Suprapubic skin (tissue), 3 donors: Measurements from ENCODE around the gene DES.

Experiments
- CTCF ChIP-seq, 2 donors: fragments of 200-600 bp in 1 of 2; fragments of 450-650 bp in 1 of 2; sonication (generic) in 1 of 2; IDR thresholded peaks; one replicate each; pipeline ENCODE4 v1.5.1; 2016 to 2019; ENCODE audit warnings: antibody characterized with exemption in 2 of 2, mild to moderate bottlenecking in 1 of 2, moderate library complexity in 1 of 2
- POLR2AphosphoS5 ChIP-seq, 3 donors: sonication (generic); formaldehyde crosslinking; IDR thresholded peaks; one replicate each; pipeline ENCODE4 v1.6.1; 2017; ENCODE audit warnings: antibody characterized with exemption in 3 of 3

GRCh38 chr2:219453671-219454590 lies 35.8 kb downstream of the DES start:
- TF ChIP-seq POLR2AphosphoS5 (IDR thresholded peaks at IDR 0.05) (no peak), CTCF (IDR thresholded peaks at IDR 0.05) (no peak)
